Measurements from ENCODE around the gene EYA2.

EYA2 gene

GRCh38 chr20:46937533-46938226 lies 43.0 kb downstream of the EYA2 start:
- Histone ChIP-seq H3K27me3 (replicated peaks; ENCODE audit: control insufficient read depth, insufficient read depth, low read length, poor library complexity, severe bottlenecking) (no peaks in the 10 kb centered on the region), H3K9me3 (ENCODE audit: control insufficient read depth, low read length) (no peaks in the 10 kb centered on the region), H3K36me3 (ENCODE audit: control insufficient read depth, insufficient read depth, low read length) (no peaks in the 10 kb centered on the region), H3K4me1 (ENCODE audit: control insufficient read depth, insufficient read depth, low read length, poor library complexity, severe bottlenecking) (no peaks in the 10 kb centered on the region), H3K27ac (ENCODE audit: insufficient read depth, low read length, poor library complexity, severe bottlenecking) (no peak overlapping the region), H3K4me3 (ENCODE audit: insufficient read depth, low read depth, low read length, poor library complexity, severe bottlenecking) (no peak overlapping the region)
- no peak for DNase-seq

DNA sequence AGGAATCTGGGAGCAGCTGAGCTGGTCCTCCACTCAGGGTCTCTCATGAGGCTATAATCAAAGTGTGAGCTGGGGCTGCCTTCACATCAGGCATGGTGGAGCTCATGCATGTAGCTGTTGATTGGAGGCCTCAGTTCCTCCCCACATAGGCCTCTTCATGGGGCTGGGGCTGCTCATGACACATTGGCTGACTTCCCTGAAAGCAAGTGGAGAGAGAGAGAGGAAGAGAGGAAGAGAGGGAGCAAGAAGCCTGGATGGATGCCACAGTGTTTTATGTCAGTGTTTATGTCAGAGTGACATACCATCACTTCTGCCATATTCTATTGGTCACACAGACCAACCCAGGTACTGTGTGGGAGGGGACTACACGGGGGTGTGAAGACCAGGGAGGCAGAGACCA lies 43.8 kb downstream of the EYA2 start:
- Histone ChIP-seq H3K4me3 (ENCODE audit: insufficient read depth, low read depth, low read length, poor library complexity, severe bottlenecking) (no peak overlapping the region), H3K27me3 (replicated peaks; ENCODE audit: control insufficient read depth, insufficient read depth, low read length, poor library complexity, severe bottlenecking) (no peaks in the 10 kb centered on the region), H3K27ac (ENCODE audit: insufficient read depth, low read length, poor library complexity, severe bottlenecking) (no peak overlapping the region), H3K4me1 (ENCODE audit: control insufficient read depth, insufficient read depth, low read length, poor library complexity, severe bottlenecking) (no peaks in the 10 kb centered on the region), H3K36me3 (ENCODE audit: control insufficient read depth, insufficient read depth, low read length) (no peaks in the 10 kb centered on the region), H3K9me3 (ENCODE audit: control insufficient read depth, low read length) (no peaks in the 10 kb centered on the region)
- DNase-seq, result no peak

DNA sequence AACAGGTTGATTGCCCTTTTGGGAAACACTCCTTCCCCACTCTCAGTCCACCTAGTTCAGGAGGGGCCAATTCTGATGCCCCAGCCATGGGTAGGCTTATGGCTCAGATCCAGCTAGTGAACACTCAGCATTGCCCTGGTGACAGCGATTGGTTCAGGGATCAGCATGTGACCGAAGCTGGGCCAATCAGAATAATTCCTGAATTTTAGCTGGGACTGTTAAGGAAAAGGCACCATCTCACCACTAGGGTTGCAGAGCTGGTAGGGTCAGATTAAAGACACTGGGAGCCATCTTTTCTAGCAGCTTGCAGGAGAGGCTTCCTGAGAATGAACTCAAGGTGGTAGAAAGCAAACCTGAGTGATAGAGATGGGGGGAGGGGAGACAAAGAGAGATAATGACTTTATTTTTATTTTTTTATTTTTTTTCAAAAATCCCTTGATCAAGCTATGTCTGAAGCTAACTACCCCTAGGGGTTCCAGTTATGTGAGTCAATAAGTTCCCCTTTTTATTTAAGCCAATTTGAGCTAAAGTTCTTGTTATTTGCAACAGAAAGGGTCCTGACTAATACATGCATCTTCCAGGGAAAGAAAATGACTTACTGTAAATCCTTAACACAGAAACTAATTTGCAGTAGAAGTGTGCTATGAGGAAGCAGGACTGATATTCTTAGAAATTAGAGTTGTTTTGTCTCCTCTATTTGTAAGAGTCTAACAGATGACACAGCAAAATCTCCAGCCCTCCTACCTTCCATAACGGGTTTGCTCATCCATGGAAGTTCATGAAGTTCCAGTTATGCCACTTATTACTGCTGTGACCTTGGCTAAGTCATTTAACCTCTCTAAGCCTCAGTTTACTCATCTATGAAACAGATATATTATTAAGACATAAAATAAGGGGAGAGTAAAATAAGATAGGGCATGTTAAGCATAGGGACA lies 44.7 kb downstream of the EYA2 start:
- Histone ChIP-seq H3K4me3 (ENCODE audit: insufficient read depth, low read depth, low read length, poor library complexity, severe bottlenecking) (no peak overlapping the region), H3K27me3 (replicated peaks; ENCODE audit: control insufficient read depth, insufficient read depth, low read length, poor library complexity, severe bottlenecking) (no peaks in the 10 kb centered on the region), H3K36me3 (ENCODE audit: control insufficient read depth, insufficient read depth, low read length) (no peaks in the 10 kb centered on the region), H3K4me1 (ENCODE audit: control insufficient read depth, insufficient read depth, low read length, poor library complexity, severe bottlenecking) (no peaks in the 10 kb centered on the region), H3K9me3 (ENCODE audit: control insufficient read depth, low read length) (no peaks in the 10 kb centered on the region), H3K27ac (ENCODE audit: insufficient read depth, low read length, poor library complexity, severe bottlenecking) (no peak overlapping the region)
- no peak for DNase-seq

GRCh38 chr20:46940616-46941015 lies 46.0 kb downstream of the EYA2 start:
- no peaks in the 10 kb centered on the region for H3K9me3 ChIP-seq (ENCODE audit: control insufficient read depth, low read length)
- no peaks in the 10 kb centered on the region for H3K36me3 ChIP-seq (ENCODE audit: control insufficient read depth, insufficient read depth, low read length)
- no peaks in the 10 kb centered on the region for H3K4me1 ChIP-seq (ENCODE audit: control insufficient read depth, insufficient read depth, low read length, poor library complexity, severe bottlenecking)
- no peak overlapping the region for H3K4me3 ChIP-seq (ENCODE audit: insufficient read depth, low read depth, low read length, poor library complexity, severe bottlenecking)
- DNase-seq, result no peak
- H3K27ac ChIP-seq (ENCODE audit: insufficient read depth, low read length, poor library complexity, severe bottlenecking), result no peak overlapping the region
- H3K27me3 ChIP-seq (replicated peaks; ENCODE audit: control insufficient read depth, insufficient read depth, low read length, poor library complexity, severe bottlenecking), result no peaks in the 10 kb centered on the region

GRCh38 chr20:46941404-46941803 lies 46.8 kb downstream of the EYA2 start:
- H3K9me3 ChIP-seq (ENCODE audit: control insufficient read depth, low read length), result no peaks in the 10 kb centered on the region
- DNase-seq, result no peak
- no peaks in the 10 kb centered on the region for H3K4me1 ChIP-seq (ENCODE audit: control insufficient read depth, insufficient read depth, low read length, poor library complexity, severe bottlenecking)
- no peak overlapping the region for H3K4me3 ChIP-seq (ENCODE audit: insufficient read depth, low read depth, low read length, poor library complexity, severe bottlenecking)
- H3K27ac ChIP-seq (ENCODE audit: insufficient read depth, low read length, poor library complexity, severe bottlenecking), result no peak overlapping the region
- no peaks in the 10 kb centered on the region for H3K27me3 ChIP-seq (replicated peaks; ENCODE audit: control insufficient read depth, insufficient read depth, low read length, poor library complexity, severe bottlenecking)
- H3K36me3 ChIP-seq (ENCODE audit: control insufficient read depth, insufficient read depth, low read length), result no peaks in the 10 kb centered on the region

DNA sequence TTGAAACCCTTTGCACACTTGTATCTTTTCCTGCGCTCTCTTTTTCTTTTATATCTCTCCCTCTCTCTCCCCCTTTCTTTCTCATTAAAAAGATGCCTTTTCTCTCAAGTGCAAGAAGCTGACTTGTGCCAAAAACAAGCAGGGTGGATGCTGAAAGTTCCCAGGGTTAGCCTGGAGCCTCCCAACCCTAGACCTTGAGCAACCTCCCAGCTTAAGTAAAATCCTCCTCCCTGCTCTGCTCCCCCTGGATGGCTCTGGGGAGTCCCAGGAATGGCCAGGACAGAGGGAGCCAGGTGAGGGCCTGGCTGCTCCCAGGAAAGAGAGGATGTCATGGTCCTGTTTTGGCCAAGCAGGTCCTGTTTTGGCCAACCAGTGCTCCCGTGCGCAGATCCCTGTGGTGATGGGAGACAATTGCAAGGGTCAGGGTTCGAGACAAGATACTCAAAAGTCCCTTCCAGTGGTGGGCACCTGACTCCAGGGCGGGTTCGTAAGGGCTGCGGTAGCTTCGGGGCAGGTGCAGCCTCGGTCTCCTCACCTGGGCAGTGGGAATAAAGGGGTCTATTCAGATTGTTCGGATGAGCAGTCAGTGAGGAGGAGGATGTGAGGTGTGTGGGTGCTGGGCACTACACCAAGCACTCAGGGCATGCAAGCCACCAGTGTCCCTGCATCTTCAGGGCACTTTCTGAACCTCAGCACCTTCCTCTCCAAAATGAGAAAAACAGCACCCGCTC lies 49.4 kb downstream of the EYA2 start:
- Histone ChIP-seq H3K4me3 (ENCODE audit: insufficient read depth, low read depth, low read length, poor library complexity, severe bottlenecking) (no peak overlapping the region), H3K27ac (ENCODE audit: insufficient read depth, low read length, poor library complexity, severe bottlenecking) (no peak overlapping the region), H3K27me3 (replicated peaks; ENCODE audit: control insufficient read depth, insufficient read depth, low read length, poor library complexity, severe bottlenecking) (no peaks in the 10 kb centered on the region), H3K9me3 (ENCODE audit: control insufficient read depth, low read length) (no peaks in the 10 kb centered on the region), H3K36me3 (ENCODE audit: control insufficient read depth, insufficient read depth, low read length) (no peaks in the 10 kb centered on the region), H3K4me1 (ENCODE audit: control insufficient read depth, insufficient read depth, low read length, poor library complexity, severe bottlenecking) (no peaks in the 10 kb centered on the region)
- no peak for DNase-seq

DNA sequence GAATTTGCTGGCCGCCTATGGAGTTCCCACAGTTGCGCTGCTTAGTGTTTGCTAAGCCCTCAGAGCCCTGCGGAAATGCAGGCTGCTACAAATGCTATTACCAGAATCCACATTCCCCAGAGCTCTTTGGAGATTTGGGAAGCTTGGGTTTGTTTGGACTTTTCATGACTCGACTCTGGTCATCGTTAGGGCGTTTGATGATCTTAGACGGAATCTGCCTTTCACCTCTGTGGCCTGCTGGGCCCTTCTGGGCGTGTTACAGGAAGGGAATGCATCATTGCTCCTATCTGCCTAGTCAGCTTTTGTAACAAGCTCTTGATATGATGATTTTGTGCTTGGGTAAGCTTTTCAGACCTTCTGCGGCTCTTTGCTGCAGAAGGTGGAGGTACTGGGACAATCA lies 50.8 kb downstream of the EYA2 start:
- no peaks in the 10 kb centered on the region for H3K36me3 ChIP-seq (ENCODE audit: control insufficient read depth, insufficient read depth, low read length)
- H3K27ac ChIP-seq (ENCODE audit: insufficient read depth, low read length, poor library complexity, severe bottlenecking), result no peak overlapping the region
- H3K4me3 ChIP-seq (ENCODE audit: insufficient read depth, low read depth, low read length, poor library complexity, severe bottlenecking), result no peak overlapping the region
- no peaks in the 10 kb centered on the region for H3K27me3 ChIP-seq (replicated peaks; ENCODE audit: control insufficient read depth, insufficient read depth, low read length, poor library complexity, severe bottlenecking)
- no peak for DNase-seq
- no peaks in the 10 kb centered on the region for H3K4me1 ChIP-seq (ENCODE audit: control insufficient read depth, insufficient read depth, low read length, poor library complexity, severe bottlenecking)
- no peaks in the 10 kb centered on the region for H3K9me3 ChIP-seq (ENCODE audit: control insufficient read depth, low read length)

DNA sequence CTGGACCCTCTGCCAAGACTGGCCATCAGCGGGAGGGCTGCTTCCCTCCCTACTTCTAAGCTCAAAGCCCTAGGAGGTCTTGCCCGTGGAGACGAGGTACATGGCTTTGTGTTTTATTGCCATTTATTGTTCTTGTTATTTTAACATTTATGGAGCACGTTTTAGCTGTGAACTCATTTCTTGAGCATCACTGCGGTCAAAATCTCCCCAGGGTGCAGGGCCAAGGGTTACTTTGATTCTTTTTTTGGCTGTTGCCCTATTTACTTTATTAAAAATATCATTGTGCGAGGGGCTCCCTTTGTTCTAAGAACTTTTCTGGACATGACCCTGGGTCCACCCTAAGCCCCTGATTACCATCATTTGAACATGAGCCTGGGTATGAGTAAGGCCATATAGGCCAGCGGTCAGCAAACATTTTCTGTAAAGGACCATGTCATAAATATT lies 51.6 kb downstream of the EYA2 start:
- Histone ChIP-seq H3K9me3 (ENCODE audit: control insufficient read depth, low read length) (no peaks in the 10 kb centered on the region), H3K36me3 (ENCODE audit: control insufficient read depth, insufficient read depth, low read length) (no peaks in the 10 kb centered on the region), H3K4me1 (ENCODE audit: control insufficient read depth, insufficient read depth, low read length, poor library complexity, severe bottlenecking) (no peaks in the 10 kb centered on the region), H3K4me3 (ENCODE audit: insufficient read depth, low read depth, low read length, poor library complexity, severe bottlenecking) (no peak overlapping the region), H3K27me3 (replicated peaks; ENCODE audit: control insufficient read depth, insufficient read depth, low read length, poor library complexity, severe bottlenecking) (no peaks in the 10 kb centered on the region), H3K27ac (ENCODE audit: insufficient read depth, low read length, poor library complexity, severe bottlenecking) (no peak overlapping the region)
- DNase-seq, result no peak

DNA sequence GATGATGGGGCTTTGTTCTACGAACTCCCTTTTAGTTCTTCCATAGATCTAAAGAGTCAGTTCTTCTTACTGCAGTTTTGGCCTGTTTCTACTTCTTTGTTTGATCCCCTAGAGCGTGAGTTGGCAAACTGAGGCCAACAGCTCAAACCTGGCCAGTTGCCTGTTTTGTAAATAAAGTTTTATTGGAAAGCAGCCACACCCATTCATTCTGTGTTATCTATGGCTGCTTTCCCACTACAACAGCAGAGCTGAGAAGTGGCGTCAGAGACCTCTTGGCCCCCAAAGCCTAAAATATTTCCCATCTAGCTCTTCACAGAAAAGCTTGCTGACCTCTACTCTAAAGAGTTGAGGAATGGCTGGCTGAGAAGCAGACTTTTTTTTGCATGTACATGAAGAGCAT lies 52.2 kb downstream of the EYA2 start:
- H3K27ac ChIP-seq (ENCODE audit: insufficient read depth, low read length, poor library complexity, severe bottlenecking), result no peak overlapping the region
- no peaks in the 10 kb centered on the region for H3K36me3 ChIP-seq (ENCODE audit: control insufficient read depth, insufficient read depth, low read length)
- no peaks in the 10 kb centered on the region for H3K4me1 ChIP-seq (ENCODE audit: control insufficient read depth, insufficient read depth, low read length, poor library complexity, severe bottlenecking)
- H3K27me3 ChIP-seq (replicated peaks; ENCODE audit: control insufficient read depth, insufficient read depth, low read length, poor library complexity, severe bottlenecking), result no peaks in the 10 kb centered on the region
- DNase-seq, result no peak
- no peak overlapping the region for H3K4me3 ChIP-seq (ENCODE audit: insufficient read depth, low read depth, low read length, poor library complexity, severe bottlenecking)
- H3K9me3 ChIP-seq (ENCODE audit: control insufficient read depth, low read length), result no peaks in the 10 kb centered on the region

DNA sequence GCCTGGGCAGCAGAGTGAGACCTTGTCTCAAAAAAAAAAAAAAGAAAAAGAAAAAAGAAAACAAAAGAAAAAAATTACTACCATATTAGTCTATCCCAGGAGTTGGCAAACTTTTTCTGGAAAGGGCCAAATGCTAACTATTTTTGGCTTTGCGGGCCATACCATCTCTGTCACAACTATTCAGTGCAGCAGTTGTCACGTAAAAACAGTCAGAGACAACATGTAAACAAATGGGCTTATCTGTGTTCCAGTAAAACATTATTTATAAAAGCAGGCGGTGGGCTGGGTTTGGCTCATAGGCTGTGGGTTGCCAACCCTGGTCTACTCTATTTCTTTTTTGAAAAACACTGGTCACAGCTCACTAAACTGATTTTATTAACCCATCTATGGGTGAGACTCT lies 53.4 kb downstream of the EYA2 start:
- Histone ChIP-seq H3K4me3 (ENCODE audit: insufficient read depth, low read depth, low read length, poor library complexity, severe bottlenecking) (no peak overlapping the region), H3K4me1 (ENCODE audit: control insufficient read depth, insufficient read depth, low read length, poor library complexity, severe bottlenecking) (no peaks in the 10 kb centered on the region), H3K27me3 (replicated peaks; ENCODE audit: control insufficient read depth, insufficient read depth, low read length, poor library complexity, severe bottlenecking) (no peaks in the 10 kb centered on the region), H3K9me3 (ENCODE audit: control insufficient read depth, low read length) (no peaks in the 10 kb centered on the region), H3K36me3 (ENCODE audit: control insufficient read depth, insufficient read depth, low read length) (no peaks in the 10 kb centered on the region), H3K27ac (ENCODE audit: insufficient read depth, low read length, poor library complexity, severe bottlenecking) (no peak overlapping the region)
- no peak for DNase-seq

All from effector memory CD4-positive, alpha-beta T cell (primary cell).